GM21381 (cell line): ENCODE data around the gene NUTF2.
A peak's percentile ranks its signal among the peaks of the same experiment; 100 is the strongest.
"Not testable (repeated sequence)": the region's sequence is repeated elsewhere in the genome, so short reads cannot be mapped to it uniquely, and the experiment has no call there.

ENCODE experiments used
- ATAC-seq: cut with Tn5 transposase; IDR thresholded peaks from one replicate; pipeline ENCODE4 v1.9.1; 2021; ENCODE audit warnings: mild to moderate bottlenecking, moderate library complexity; ENCODE audit not compliant: unreplicated experiment

The NUTF2 gene

DNA sequence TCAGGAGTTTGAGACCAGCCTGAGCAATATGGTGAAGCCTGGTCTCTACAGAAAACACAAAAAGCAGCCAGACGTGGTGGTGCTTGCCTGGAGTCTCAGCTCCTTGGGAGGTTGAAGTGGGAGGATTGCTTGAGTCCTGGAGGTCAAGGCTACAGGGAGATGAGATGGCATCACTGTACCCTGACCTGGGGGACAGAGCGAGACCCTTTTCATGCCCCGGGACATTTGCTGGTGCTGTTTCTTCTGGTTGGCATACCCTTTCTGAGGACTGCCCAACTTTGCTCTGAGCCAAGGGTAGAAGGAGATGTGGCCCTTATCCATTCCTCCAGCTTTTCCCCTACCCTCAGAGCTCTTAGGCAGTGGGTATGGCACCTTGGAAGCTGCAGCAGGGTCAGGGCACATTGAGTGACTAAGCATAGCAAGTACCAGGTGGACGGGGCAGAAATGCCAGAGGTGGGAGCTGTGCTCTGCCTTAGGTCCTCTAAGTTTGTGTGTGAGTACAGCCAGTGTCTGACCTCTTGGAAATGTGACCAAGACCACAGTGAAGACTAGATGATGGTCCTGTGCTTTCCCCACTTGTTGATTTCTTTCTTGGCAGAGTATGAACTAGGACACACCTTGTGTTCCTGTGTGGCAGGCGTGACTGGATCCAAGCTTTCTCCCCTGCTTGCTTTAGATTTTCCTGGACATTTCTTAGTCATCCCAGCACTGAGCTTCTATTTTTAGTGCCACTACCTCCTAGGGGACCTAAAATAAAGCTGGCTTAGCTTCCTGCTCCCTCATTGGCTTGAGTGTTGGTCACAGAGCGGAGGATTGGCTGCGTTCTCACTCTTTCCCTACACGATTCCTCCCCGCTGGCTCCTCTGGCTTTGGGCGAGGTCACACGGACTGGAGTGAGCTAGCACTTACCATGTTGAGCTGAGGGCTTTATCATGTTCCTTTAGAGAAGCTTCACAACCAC is 16.2 kb downstream of the NUTF2 start:
- ATAC-seq, result no peak

DNA sequence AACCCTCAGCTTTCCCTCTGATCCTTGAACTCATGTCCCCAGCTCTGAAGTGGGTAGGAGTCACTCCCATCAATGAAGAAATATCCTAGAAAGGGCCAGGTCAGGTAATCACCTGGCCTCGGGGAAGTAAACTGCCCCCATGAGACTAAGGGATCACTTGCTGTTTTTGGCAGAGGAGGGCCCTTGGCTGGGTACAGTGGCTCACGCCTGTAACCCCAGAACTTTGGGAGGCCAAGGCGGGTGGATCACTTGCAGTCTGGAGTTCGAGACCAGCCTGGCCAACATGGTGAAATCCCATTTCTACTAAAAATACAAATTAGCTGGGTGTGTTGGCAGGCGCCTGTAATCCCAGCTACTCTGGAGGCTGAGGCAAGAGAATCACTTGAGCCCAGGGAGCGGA is 17.3 kb downstream of the NUTF2 start:
- ATAC-seq, result not testable (repeated sequence)

DNA sequence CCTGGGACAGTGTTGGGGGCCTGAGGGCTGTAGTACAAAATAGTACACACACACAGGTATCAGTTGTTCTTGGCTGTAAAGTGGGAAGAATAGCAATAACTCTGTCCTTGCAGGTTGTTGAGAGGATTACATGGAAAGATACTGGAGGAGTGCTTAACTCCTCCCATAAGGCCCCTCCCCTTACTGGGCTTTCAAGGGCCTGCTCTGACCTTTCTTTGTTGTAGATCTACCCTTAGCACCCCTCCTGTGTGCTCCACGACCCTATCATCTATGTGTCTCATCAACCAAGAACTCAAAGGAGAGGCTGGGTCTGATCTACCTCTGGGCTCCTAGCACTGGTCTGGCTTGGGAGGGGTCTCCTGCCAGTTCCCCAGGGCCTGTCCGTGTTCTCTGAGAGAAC is 17.9 kb downstream of the NUTF2 start:
- no peak for ATAC-seq

DNA sequence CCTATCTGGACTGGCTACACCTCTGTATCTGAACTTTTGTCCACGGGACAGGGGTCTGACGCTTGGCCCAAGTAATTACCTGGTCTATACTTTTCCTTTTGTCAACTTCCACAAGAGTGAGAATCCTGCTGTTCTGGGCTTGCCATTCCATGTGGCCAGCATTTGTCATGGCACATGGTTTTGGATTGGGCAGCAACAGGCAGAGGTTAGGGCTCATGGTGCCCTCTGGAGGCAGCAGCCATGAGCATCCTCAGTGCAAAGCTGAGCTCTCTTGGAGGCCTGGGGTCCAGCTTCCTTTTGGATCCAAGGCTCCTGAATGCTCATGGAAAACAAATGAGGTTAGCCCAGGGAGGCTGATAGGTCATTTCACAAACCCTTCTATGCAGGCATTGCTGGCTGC is 18.6 kb downstream of the NUTF2 start:
- no peak for ATAC-seq

DNA sequence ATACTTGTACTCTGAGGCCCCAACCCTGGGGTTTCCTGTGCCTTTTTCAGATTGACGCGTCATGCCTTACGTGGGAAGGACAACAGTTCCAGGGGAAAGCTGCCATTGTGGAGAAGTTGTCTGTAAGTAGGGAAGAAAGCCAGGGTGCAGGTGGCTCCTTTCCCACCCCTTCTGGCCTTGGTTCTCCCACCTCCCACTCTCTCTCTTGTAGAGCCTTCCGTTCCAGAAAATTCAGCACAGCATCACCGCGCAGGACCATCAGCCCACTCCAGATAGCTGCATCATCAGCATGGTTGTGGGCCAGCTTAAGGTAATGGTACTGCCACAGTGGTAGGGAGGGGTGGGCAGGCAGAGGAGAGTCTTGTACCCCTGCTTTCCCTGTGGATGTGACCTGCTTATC is 21.6 kb downstream of the NUTF2 start:
- ATAC-seq, result no peak

DNA sequence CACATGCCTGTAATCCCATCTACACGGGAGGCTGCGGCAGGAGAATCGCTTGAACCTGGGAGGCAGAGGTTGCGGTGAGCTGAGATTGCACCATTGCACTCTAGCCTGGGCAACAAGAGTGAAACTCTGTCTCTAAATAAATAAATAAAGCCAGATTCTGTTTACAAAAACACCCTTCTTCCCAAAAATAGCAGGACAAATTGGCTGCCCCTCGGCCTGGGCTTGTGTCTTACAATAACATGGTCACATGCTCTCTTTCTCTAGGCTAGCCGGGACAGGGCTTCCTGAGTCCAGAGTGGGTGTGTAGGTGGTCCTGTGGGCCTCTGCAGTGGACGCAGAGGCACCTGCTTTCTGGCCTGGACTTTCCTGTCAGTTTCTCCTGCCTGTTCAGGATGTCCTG is 22.9 kb downstream of the NUTF2 start:
- ATAC-seq, result no peak

DNA sequence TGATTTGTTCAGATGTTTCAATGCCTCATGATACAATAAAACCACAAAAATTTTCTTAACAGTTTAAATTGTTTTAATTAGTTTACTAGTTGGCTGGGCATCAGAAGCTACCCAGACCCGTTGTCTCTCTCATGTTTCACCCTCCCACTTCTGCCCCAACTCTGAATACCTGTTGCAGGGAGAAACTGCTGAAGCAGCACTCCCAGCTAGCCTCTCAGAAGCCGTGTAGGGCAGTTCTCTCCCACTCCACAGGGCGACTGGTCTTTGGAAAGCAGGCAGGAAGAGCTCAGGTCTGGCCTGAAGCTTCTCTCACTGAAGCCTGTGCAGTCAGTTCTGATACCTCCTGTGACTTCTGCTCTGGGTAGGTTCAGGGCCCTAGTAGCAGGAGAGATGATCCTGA is 24.5 kb downstream of the NUTF2 start:
- no peak for ATAC-seq

DNA sequence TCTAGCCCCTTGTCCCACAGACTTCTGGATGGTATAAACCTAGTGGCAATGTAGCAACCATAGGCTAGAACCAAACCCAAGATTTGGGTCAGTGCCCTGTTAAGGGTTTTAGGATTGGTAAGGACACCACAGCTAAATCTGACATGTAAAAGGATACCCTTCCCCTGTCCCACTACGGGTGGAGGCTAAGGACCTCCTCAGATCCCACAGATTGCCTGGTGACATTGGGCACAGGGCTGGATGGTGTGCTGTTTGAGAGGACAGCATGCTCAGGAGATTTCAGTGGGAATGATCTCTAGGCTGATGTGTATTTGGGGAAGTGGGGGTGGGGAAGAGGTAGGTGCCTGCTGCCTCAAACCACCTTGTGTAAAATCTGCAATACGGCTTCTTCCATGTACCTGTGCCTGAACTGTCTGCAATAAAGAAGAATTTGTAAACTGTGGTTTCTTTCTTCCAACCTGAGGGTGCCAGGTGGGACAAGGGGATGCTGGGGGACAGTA is 25.4 kb downstream of the NUTF2 start:
- ATAC-seq, result no peak

DNA sequence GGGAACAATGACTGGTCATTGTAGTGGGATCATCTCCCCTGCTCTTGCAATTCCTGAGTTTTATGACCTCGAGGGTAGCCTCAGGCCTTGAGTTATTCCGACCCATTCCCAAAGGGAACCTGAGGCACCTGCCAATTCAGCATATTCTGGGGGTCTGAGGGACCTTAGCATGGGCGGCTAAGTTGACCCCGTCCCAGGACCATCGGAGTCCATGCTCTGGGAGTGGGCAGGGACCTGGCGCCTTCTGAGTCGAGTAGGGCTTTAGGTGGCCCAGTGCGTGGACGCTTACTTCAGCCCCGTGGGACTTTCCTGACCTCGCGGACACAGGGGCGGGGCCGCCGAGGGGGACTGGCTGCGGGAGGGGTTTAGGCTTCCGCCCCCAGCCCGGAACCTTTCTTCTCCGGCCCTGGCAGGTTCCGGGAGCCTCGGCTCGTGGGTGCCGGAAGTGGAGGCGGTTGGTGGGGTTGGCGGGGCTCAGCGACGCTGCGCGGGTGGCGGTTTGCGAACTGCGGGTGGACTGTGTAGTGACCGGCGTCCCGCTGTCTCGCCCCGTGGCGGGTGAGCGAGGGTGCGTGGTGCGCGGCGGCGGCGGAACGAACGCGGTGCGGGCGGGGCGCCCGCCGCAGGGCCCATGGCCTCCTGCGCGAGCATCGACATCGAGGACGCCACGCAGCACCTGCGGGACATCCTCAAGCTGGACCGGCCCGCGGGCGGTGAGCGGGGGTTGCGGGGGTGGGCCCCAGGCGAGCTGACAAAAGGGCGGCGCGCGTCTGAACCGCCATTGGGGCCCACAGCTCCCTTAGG is 26.1 kb downstream of the NUTF2 start, which contains the start of gene EDC4:
EDC4 (plus strand) TSS at position 422 of the 804 bp plus-strand sequence; CDS start at position 632, 210 bp downstream.
- ATAC-seq, result peak; percentile 74

DNA sequence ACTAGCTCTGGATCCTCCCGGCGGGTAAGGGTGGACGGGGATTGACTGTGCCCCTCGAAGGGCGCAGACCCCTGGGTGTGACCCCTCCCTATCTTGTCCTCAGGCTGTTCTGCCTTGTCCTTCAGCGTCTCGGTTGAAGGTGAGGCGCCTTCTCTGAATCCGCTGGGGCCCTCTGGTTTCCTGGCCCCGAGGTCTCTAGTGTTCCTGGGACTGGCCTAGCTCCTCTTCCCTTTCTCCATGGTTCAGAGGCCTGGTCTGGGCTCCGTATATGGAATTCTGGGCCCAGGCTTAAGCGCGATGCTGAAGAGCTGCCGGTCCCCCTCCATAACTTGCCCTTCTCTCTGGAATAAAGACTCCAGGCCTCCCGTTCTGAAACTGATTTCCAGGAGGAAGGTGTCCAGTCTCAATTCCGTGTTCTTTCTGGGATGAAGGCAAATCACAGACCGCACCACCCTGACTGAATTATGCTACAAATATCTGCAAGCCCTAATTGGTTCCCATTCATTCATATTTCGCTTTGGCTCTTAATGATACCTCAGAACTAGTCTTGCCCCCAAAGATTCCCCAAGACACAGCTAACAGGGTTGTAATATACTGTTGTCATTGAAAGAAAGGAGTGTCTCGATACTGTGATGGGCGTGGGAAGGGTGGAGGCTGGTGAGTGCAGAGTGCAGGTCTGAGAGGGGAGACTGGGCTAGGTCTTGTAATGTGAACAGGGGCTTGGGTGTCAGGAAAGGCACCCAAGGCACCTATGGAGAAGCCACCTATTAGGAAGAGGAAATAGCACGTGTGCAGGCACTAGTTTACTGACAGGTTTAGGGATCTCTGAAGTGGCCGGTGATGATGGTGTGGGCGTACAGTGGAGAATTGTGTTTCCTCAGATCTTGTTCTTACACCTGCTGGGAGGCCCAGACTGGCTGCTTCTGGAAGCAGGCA is 27.0 kb downstream of the NUTF2 start:
- peak; percentile 4 for ATAC-seq

DNA sequence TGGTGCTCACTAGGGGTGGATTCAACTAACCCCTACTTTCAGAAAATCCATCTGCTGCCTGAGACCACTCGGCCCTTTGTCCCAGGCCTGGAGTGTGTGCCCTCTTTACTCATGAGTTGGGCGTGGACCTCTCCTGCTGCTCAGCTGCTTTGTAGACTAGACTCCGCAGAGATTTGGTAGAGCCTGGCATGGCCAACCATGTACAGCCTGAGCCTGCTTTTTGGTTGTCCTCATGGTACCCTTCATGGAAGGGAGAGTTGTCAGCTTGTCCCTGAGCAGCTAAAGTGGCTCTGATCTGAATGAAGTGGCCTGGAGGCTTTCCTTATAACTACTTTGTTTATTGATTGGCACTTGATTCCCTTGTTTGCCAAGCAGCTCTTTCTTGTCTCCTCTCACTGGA is 27.6 kb downstream of the NUTF2 start:
- no peak for ATAC-seq

DNA sequence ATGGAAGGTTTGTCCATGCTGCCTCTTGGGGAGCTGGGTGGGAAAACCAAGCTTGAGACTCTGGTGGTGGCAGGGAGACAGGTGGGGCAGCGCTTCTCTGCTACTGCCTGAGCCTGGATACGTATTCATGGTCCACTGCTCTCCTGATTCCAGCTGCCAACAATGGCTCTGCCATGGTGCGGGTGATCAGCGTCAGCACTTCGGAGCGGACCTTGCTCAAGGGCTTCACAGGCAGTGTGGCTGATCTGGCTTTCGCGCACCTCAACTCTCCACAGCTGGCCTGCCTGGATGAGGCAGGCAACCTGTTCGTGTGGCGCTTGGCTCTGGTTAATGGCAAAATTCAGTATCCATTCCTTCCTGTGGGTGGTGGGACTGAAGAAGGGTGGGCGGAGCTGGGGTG is 30.3 kb downstream of the NUTF2 start:
- no peak for ATAC-seq

DNA sequence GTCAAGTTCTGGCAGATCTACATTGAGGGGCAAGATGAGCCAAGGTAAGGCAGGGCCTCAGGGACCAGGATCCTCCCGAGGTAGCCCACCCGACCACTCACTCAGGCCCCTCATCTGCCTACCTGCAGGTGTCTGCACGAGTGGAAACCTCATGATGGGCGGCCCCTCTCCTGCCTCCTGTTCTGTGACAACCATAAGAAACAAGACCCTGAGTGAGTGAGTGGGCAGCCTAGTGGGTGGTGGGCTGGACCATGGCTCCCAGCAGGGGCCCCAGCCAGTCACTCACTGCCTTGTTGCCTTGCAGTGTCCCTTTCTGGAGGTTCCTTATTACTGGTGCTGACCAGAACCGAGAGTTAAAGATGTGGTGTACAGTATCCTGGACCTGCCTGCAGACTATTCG is 31.5 kb downstream of the NUTF2 start:
- ATAC-seq, result no peak

DNA sequence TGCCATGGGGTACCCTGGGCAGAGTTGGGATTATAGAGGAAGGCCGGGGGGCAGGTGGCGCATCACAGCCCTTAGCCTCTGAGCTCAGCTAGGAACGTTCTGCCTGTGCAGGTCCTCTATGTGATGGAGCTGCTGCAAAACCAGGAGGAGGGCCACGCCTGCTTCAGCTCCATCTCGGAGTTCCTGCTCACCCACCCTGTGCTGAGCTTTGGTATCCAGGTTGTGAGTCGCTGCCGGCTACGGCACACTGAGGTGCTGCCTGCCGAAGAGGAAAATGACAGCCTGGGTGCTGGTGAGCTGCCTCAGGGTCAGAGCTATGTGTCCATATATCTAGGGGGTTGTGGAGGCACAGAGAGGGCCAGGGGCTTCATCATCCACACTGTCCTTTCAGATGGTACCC is 32.1 kb downstream of the NUTF2 start:
- ATAC-seq, result no peak

DNA sequence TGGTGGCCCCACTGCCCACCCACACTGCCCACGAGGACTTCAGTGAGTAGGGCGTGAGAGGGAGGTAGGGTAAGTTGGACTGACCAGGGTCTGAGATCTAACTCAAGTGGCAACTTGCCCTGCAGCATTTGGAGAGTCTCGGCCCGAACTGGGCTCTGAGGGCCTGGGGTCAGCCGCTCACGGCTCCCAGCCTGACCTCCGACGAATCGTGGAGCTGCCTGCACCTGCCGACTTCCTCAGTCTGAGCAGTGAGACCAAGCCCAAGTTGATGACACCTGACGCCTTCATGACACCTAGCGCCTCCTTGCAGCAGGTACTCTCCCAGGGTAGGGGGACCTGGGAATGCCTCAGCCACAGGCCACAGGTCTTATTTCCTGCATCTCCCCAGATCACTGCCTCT is 32.7 kb downstream of the NUTF2 start:
- no peak for ATAC-seq

DNA sequence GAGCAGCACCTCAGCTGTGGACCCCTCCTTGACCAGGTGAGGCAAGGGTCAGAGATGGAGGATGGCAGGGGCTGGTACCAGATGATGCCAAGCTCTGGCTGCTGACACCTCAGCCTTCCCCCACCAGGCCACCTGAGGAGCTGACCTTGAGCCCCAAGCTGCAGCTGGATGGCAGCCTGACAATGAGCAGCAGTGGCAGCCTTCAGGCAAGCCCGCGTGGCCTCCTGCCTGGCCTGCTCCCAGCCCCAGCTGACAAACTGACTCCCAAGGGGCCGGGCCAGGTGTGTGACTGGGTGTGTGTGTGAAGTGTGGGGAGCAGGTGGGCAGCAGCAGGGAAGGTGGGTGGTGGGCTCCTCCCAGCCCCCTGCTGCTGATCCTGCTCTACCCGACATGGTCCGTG is 33.2 kb downstream of the NUTF2 start:
- ATAC-seq, result no peak

DNA sequence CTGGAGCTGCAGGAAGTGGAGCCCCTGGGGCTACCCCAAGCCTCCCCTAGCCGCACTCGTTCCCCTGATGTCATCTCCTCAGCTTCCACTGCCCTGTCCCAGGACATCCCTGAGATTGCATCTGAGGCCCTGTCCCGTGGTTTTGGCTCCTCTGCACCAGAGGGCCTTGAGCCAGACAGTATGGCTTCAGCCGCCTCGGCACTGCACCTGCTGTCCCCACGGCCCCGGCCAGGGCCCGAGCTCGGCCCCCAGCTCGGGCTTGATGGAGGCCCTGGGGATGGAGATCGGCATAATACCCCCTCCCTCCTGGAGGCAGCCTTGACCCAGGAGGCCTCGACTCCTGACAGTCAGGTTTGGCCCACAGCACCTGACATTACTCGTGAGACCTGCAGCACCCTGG is 33.9 kb downstream of the NUTF2 start:
- no peak for ATAC-seq

DNA sequence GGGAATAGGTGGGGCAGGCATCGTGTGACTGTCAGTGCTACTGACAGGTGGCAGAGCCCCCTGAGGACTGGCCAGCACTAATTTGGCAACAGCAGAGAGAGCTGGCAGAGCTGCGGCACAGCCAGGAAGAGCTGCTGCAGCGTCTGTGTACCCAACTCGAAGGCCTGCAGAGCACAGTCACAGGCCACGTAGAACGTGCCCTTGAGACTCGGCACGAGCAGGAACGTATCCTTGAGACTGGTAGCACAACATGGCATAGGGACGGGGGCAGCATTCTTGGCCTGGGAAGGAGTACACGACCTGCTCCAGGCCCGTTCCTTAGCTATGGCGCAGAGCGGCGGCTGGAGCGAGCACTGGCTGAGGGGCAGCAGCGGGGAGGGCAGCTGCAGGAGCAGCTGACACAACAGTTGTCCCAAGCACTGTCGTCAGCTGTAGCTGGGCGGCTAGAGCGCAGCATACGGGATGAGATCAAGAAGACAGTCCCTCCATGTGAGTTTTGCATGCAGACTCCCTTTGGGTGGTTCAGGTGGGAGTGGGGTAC is 35.0 kb downstream of the NUTF2 start:
- ATAC-seq, result no peak

DNA sequence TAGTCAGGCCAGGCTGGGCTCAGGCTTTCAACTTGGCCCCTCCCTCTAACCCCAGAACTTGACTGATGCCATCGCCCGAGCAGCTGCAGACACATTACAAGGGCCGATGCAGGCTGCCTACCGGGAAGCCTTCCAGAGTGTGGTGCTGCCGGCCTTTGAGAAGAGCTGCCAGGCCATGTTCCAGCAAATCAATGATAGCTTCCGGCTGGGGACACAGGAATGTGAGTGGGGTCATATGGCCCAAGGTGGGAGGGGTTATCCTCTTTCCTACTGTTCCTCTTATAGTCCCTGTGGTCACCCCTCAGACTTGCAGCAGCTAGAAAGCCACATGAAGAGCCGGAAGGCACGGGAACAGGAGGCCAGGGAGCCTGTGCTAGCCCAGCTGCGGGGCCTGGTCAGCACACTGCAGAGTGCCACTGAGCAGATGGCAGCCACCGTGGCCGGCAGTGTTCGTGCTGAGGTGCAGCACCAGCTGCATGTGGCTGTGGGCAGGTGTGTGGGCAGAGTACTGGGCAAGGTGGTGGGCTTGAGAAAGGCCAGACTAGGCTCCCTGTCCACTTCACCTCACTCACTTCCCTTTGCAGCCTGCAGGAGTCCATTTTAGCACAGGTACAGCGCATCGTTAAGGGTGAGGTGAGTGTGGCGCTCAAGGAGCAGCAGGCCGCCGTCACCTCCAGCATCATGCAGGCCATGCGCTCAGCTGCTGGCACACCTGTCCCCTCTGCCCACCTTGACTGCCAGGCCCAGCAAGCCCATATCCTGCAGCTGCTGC is 35.8 kb downstream of the NUTF2 start:
- ATAC-seq, result no peak
